Loucy (cell line): Measurements from ENCODE around the gene ZNF582.

Experiments used
- H2AFZ ChIP-seq: fragments of 200-600 bp; sonication (generic); 2 replicates; pipeline ENCODE4 v1.6.0; 2016; ENCODE audit warnings: antibody characterized with exemption, mild to moderate bottlenecking, low read length, moderate library complexity
- H3F3A ChIP-seq: fragments of 200-600 bp; 2 replicates; pipeline ENCODE4 v1.6.0; 2016; ENCODE audit warnings: antibody characterized with exemption, low read depth, mild to moderate bottlenecking
- H3K27me3 ChIP-seq: fragments of 200-600 bp; sonication (generic); 2 replicates; pipeline ENCODE4 v1.6.1; 2014; ENCODE audit warnings: low read length, mild to moderate bottlenecking; ENCODE audit not compliant: insufficient read depth, poor library complexity, severe bottlenecking
- H3K36me3 ChIP-seq: fragments of 200-600 bp; sonication (generic); 2 replicates; pipeline ENCODE4 v1.6.1; 2016; ENCODE audit warnings: low read length; ENCODE audit not compliant: insufficient read depth
- H3K4me1 ChIP-seq: fragments of 200-600 bp; sonication (generic); 2 replicates; pipeline ENCODE4 v1.5.1; 2014; ENCODE audit warnings: low read length, mild to moderate bottlenecking; ENCODE audit not compliant: insufficient read depth, poor library complexity, severe bottlenecking
- H3K4me2 ChIP-seq: fragments of 200-600 bp; sonication (generic); 2 replicates; pipeline ENCODE4 v1.6.0; 2014; ENCODE audit warnings: antibody characterized with exemption, low read length, low read depth, mild to moderate bottlenecking; ENCODE audit not compliant: poor library complexity, severe bottlenecking
- H3K4me3 ChIP-seq: fragments of 200-600 bp; sonication (generic); 2 replicates; pipeline ENCODE4 v1.5.1; 2014; ENCODE audit warnings: low read length, mild to moderate bottlenecking, mixed read lengths; ENCODE audit not compliant: poor library complexity, severe bottlenecking
- H3K79me2 ChIP-seq: fragments of 200-600 bp; sonication (generic); 2 replicates; pipeline ENCODE4 v1.6.1; 2014; ENCODE audit warnings: low read length; ENCODE audit not compliant: insufficient read depth
- H3K9ac ChIP-seq: fragments of 200-600 bp; sonication (generic); 2 replicates; pipeline ENCODE4 v1.6.0; 2014; ENCODE audit warnings: mild to moderate bottlenecking, low read depth, low read length, moderate library complexity; ENCODE audit not compliant: poor library complexity, severe bottlenecking
- H3K9me2 ChIP-seq: fragments of 200-600 bp; sonication (generic); replicated peaks from 2 replicates; pipeline ENCODE4 v1.6.1; 2016; ENCODE audit warnings: low read depth, low read length, mixed read lengths
- H3K9me3 ChIP-seq: fragments of 200-600 bp; sonication (generic); 2 replicates; pipeline ENCODE4 v1.6.1; 2014; ENCODE audit warnings: mild to moderate bottlenecking, antibody characterized with exemption, low read length, low read depth; ENCODE audit not compliant: insufficient read depth
- H4K20me1 ChIP-seq: fragments of 200-600 bp; sonication (generic); 2 replicates; pipeline ENCODE4 v1.6.0; 2014; ENCODE audit warnings: antibody characterized with exemption, low read length, mild to moderate bottlenecking; ENCODE audit not compliant: insufficient read depth, poor library complexity, severe bottlenecking
- CTCF ChIP-seq: fragments of 200-600 bp; sonication (generic); conservative IDR thresholded peaks from 2 replicates; pipeline ENCODE4 v1.5.1; 2014; ENCODE audit warnings: mild to moderate bottlenecking, antibody characterized with exemption, low read length
- EZH2phosphoT487 ChIP-seq: fragments of 200-600 bp; IDR thresholded peaks from 2 replicates; pipeline ENCODE4 v1.6.1; 2018; ENCODE audit warnings: antibody characterized with exemption, mild to moderate bottlenecking, moderate library complexity, borderline replicate concordance

The ZNF582 gene

GRCh38 chr19:56351208-56351607, 42.1 kb downstream of the ZNF582 start:
- H3K36me3 ChIP-seq = no peaks in the 10 kb centered on the region
- no peaks in the 10 kb centered on the region for H3K27me3 ChIP-seq
- no peaks in the 10 kb centered on the region for H3F3A ChIP-seq
- no peak overlapping the region for H3K9ac ChIP-seq
- no peaks in the 10 kb centered on the region for H3K79me2 ChIP-seq
- H4K20me1 ChIP-seq = no peaks in the 10 kb centered on the region
- H3K9me3 ChIP-seq = no peaks in the 10 kb centered on the region
- no peaks in the 10 kb centered on the region for H3K4me1 ChIP-seq
- H3K9me2 ChIP-seq = no peaks in the 10 kb centered on the region
- H3K4me2 ChIP-seq = no peak overlapping the region
- H2AFZ ChIP-seq = no peak overlapping the region
- no peak overlapping the region for H3K4me3 ChIP-seq
- TF ChIP-seq EZH2phosphoT487 = no peak
- TF ChIP-seq CTCF = no peak

GRCh38 chr19:56350416-56351045, 42.8 kb downstream of the ZNF582 start:
- Histone ChIP-seq H3F3A (no peaks in the 10 kb centered on the region), H3K4me2 (no peak overlapping the region), H3K9me2 (no peaks in the 10 kb centered on the region), H3K9me3 (no peaks in the 10 kb centered on the region), H3K4me3 (no peak overlapping the region), H3K27me3 (no peaks in the 10 kb centered on the region), H4K20me1 (no peaks in the 10 kb centered on the region), H3K79me2 (no peaks in the 10 kb centered on the region), H3K4me1 (no peaks in the 10 kb centered on the region), H3K36me3 (no peaks in the 10 kb centered on the region), H3K9ac (no peak overlapping the region), H2AFZ (no peak overlapping the region)
- TF ChIP-seq EZH2phosphoT487 = no peak
- peak; percentile 80 for TF ChIP-seq CTCF

GRCh38 chr19:56348289-56348877, 45.0 kb downstream of the ZNF582 start:
- no peaks in the 10 kb centered on the region for H3F3A ChIP-seq
- no peak overlapping the region for H2AFZ ChIP-seq
- no peaks in the 10 kb centered on the region for H3K36me3 ChIP-seq
- no peaks in the 10 kb centered on the region for H4K20me1 ChIP-seq
- TF ChIP-seq EZH2phosphoT487 = no peak
- TF ChIP-seq CTCF = peak; percentile 60
- no peaks in the 10 kb centered on the region for H3K9me2 ChIP-seq
- no peaks in the 10 kb centered on the region for H3K9me3 ChIP-seq
- no peaks in the 10 kb centered on the region for H3K79me2 ChIP-seq
- no peaks in the 10 kb centered on the region for H3K27me3 ChIP-seq
- H3K9ac ChIP-seq = no peak overlapping the region
- no peak overlapping the region for H3K4me2 ChIP-seq
- no peaks in the 10 kb centered on the region for H3K4me1 ChIP-seq
- no peak overlapping the region for H3K4me3 ChIP-seq
